ENCODE data around the gene MSI2.

MSI2 gene

DNA sequence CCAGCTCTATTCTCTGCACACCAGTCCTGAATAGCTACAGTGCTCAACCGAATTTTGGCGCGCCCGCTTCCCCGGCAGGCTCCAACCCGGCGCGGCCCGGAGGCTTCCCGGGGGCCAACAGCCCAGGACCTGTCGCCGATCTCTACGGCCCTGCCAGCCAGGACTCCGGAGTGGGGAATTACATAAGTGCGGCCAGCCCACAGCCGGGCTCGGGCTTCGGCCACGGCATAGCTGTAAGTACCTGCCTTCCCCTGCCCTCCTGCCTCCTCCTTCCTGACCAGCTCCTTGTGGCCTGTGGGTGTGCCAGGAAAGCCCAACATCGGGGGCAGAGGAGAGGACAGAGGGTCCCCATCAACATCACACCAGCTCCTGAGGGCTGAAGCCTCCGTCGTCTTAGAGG lies 418.6 kb downstream of the MSI2 start:
- Histone ChIP-seq H3K79me2 (ENCODE audit: control insufficient read depth, low read length) (no peaks in the 10 kb centered on the region), H3K4me1 (ENCODE audit: control insufficient read depth, low read length) (peaks cover 14% of the 10 kb centered on the region), H3K27ac (ENCODE audit: low read depth, low read length) (no peak overlapping the region), H3K9me2 (replicated peaks; ENCODE audit: control insufficient read depth, low read length) (no peaks in the 10 kb centered on the region), H3K4me3 (ENCODE audit: low read length) (no peak overlapping the region), H3K9me3 (ENCODE audit: control insufficient read depth, insufficient read depth, low read length) (no peaks in the 10 kb centered on the region), H3K36me3 (ENCODE audit: control insufficient read depth, low read length) (peaks cover 13% of the 10 kb centered on the region; the same call in 1 of the 2 replicates), H3K27me3 (ENCODE audit: control insufficient read depth, low read length) (no peaks in the 10 kb centered on the region), H3K4me2 (ENCODE audit: low read length) (no peak overlapping the region), H3F3A (ENCODE audit: control insufficient read depth, insufficient read depth) (0 out of 2 replicates have a peak, but pooled peaks cover 5% of the 10 kb centered on the region), H4K20me1 (ENCODE audit: control insufficient read depth, insufficient read depth, low read depth, low read length) (no peaks in the 10 kb centered on the region)
- no peak for TF ChIP-seq EZH2phosphoT487 (IDR thresholded peaks at IDR 0.05; ENCODE audit: borderline replicate concordance, low read length)
- TF ChIP-seq, protein P1, sequence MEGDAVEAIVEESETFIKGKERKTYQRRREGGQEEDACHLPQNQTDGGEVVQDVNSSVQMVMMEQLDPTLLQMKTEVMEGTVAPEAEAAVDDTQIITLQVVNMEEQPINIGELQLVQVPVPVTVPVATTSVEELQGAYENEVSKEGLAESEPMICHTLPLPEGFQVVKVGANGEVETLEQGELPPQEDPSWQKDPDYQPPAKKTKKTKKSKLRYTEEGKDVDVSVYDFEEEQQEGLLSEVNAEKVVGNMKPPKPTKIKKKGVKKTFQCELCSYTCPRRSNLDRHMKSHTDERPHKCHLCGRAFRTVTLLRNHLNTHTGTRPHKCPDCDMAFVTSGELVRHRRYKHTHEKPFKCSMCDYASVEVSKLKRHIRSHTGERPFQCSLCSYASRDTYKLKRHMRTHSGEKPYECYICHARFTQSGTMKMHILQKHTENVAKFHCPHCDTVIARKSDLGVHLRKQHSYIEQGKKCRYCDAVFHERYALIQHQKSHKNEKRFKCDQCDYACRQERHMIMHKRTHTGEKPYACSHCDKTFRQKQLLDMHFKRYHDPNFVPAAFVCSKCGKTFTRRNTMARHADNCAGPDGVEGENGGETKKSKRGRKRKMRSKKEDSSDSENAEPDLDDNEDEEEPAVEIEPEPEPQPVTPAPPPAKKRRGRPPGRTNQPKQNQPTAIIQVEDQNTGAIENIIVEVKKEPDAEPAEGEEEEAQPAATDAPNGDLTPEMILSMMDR (IDR thresholded peaks at IDR 0.05; ENCODE audit: low read depth, low read length, poor library complexity, severe bottlenecking), result no peak

DNA sequence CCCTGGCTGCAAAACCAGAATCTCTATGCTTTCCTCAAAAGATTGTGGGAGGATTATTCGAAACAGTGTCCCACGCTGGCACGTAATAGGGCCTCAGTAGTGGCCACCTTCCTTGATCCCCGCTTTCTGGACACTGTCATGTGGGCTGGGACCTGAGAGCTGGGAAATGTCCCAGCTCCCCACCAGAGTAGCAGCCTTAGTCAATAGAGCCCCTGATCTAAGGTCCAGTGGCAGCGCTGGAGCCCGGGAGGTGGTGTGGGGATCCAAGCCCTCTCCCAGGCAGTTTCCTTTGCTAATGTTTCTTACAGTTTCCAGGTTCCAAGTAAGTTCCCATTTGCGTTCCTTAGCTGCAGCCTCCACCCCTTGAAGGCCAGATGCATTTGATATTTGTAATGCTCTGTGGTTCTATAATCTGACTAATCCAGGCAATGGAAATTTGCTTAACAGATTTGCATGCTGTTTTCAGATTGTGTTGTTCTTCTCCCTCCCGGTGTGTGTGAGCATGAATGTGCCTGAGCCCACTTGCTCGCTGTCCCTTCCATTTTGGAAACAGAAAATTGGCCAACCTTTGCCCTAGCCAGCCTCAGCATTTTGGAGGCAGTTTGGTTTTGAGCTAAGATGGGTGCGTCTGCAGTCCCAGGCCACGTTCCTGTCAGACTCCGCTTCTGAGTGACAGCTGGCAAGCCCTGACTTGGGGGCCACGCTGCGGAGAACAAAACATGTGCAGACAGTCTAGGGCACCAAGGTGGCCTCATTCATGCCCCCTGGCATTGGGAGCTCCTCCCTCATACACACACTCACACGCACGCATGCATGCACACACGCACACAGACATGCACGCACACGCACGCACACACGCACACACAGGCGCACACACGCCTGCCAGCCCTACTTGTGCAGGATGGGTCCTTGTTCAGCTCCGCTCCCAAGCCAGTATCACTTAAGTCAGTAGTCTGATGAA lies 419.4 kb downstream of the MSI2 start:
- Histone ChIP-seq H3K36me3 (ENCODE audit: control insufficient read depth, low read length) (peaks cover 13% of the 10 kb centered on the region; the same call in 1 of the 2 replicates), H3K27ac (ENCODE audit: low read depth, low read length) (no peak overlapping the region), H3K9me2 (replicated peaks; ENCODE audit: control insufficient read depth, low read length) (no peaks in the 10 kb centered on the region), H3K79me2 (ENCODE audit: control insufficient read depth, low read length) (no peaks in the 10 kb centered on the region), H3K27me3 (ENCODE audit: control insufficient read depth, low read length) (no peaks in the 10 kb centered on the region), H3K4me1 (ENCODE audit: control insufficient read depth, low read length) (peaks cover 14% of the 10 kb centered on the region), H3K4me3 (ENCODE audit: low read length) (no peak overlapping the region), H3K4me2 (ENCODE audit: low read length) (no peak overlapping the region), H3K9me3 (ENCODE audit: control insufficient read depth, insufficient read depth, low read length) (no peaks in the 10 kb centered on the region), H4K20me1 (ENCODE audit: control insufficient read depth, insufficient read depth, low read depth, low read length) (no peaks in the 10 kb centered on the region), H3F3A (ENCODE audit: control insufficient read depth, insufficient read depth) (0 out of 2 replicates have a peak, but pooled peaks cover 3% of the 10 kb centered on the region)
- TF ChIP-seq, protein P1 (IDR thresholded peaks at IDR 0.05; ENCODE audit: low read depth, low read length, poor library complexity, severe bottlenecking), result no peak

DNA sequence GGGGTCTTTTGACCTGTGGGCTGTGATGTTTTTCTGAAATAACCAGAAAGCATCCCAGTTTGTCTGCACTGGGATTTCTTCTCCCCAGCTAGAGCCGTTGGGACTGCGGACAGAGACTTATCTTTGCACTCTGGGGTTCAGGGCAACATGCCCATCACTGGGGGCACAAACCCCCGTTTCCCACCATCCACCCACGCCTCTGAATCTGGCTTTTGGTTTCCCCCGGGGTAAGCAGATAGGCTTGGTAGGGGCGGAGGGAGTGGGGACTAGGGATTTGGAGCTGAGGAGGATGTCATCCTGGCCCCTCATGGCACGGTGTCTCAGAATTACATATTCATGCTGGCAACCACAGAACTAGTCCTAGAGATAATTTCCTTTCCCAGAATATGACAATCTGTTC lies 420.2 kb downstream of the MSI2 start:
- no peaks in the 10 kb centered on the region for H3K79me2 ChIP-seq (ENCODE audit: control insufficient read depth, low read length)
- peaks cover 13% of the 10 kb centered on the region; the same call in 1 of the 2 replicates for H3K36me3 ChIP-seq (ENCODE audit: control insufficient read depth, low read length)
- H3K9me3 ChIP-seq (ENCODE audit: control insufficient read depth, insufficient read depth, low read length), result no peaks in the 10 kb centered on the region

More for the DNA sequence above, 420.2 kb downstream of the MSI2 start:
- Histone ChIP-seq H3K9me2 (replicated peaks; ENCODE audit: control insufficient read depth, low read length) (no peaks in the 10 kb centered on the region), H3K4me2 (ENCODE audit: low read length) (no peak overlapping the region), H3K4me3 (ENCODE audit: low read length) (no peak overlapping the region), H4K20me1 (ENCODE audit: control insufficient read depth, insufficient read depth, low read depth, low read length) (no peaks in the 10 kb centered on the region), H3F3A (ENCODE audit: control insufficient read depth, insufficient read depth) (0 out of 2 replicates have a peak, but pooled peaks cover 3% of the 10 kb centered on the region), H3K27me3 (ENCODE audit: control insufficient read depth, low read length) (no peaks in the 10 kb centered on the region), H3K27ac (ENCODE audit: low read depth, low read length) (no peak overlapping the region), H3K4me1 (ENCODE audit: control insufficient read depth, low read length) (peaks cover 13% of the 10 kb centered on the region)
- TF ChIP-seq, protein P1 (IDR thresholded peaks at IDR 0.05; ENCODE audit: low read depth, low read length, poor library complexity, severe bottlenecking), result no peak
- no peak for TF ChIP-seq EZH2phosphoT487 (IDR thresholded peaks at IDR 0.05; ENCODE audit: borderline replicate concordance, low read length)

All from DOHH2 (cell line).